Ureter (tissue), 1 donor: ENCODE data around the gene CCDC87. TPM values are rescaled to one million over a fixed set of nuclear protein-coding genes. Genes with fewer than 3 reads are reported as not detected.

ENCODE experiments used
- DNase-seq: peaks from one replicate; pipeline ENCODE4 v3.0.0-alpha.2; 2020; ENCODE audit warnings: low spot score
- total RNA-seq: library from RNA; stranded (reverse); gene quantifications from one replicate; pipeline ENCODE4 v1.2.4, GENCODE V29; 2023
- donor health status: DM: yes; HTN: yes; CAD: no.

The CCDC87 gene
- total RNA-seq, 1 donor from 2014 or later, result 0.55 TPM

DNA sequence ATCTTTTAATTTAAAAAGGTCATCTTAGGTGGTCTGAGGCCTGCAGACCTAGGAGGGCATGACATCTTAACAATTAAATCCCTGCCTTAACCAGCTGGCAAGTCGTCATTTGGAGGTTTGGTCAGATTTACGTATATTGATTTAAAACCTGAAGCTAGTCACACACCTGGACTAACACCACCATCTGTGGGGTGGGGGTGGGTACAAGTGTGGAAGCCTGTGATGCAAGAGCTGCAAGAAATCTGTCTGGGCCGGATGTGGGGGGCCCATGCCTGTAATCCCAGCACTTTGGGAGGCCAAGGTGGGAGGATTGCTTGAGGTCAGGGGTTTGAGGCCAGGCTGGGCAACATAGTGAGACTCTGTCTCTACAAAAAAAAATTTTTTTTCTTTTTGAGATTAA is 11.6 kb downstream of the CCDC87 start:
- no peak for DNase-seq

GRCh38 chr11:66580803-66581202 is 12.1 kb downstream of the CCDC87 start:
- DNase-seq, result no peak

DNA sequence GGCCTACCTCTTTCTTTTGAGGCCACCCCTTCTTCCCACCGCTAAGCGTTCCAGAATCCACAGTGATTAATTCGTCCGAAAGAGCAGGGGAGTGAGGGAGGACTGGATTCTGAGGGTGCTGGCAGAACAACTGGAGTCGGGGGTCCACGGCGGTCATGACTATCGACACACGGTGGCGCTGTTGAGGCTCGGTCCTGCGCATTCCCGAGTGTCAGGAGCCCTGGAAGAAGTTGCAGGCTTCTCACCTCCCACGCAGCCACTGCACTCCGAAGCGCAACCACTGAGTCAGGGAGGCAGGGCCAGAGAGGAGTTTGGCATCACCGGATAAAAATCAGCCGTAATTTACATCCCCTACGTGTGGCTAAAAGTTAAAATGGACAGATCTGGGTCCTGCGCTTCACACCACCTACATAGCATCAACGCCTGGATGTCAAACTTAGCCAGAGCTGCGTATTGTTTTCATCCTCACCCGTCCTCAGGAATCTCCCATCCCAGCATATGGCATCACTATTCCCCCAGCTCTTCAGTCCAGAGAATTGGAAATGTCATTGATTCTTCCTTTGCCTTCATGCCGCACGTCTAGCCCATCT is 13.8 kb downstream of the CCDC87 start:
- peak; percentile 72 for DNase-seq

DNA sequence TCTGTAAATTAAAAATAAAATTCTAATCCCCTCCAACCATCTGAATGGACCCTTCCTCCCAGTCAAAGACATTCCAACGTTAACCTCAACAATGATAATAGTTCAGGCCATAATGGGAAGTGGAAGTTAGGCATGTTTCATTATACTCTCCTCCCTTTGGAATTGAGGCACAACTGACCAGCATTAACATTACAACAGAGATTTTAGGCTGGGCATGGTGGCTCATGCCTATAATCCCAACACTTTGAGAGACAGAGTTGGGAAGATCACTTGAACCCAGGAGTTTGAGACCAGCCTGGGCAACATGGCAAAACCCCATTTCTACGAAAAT is 22.0 kb downstream of the CCDC87 start:
- DNase-seq, result no peak

GRCh38 chr11:66570079-66570849 is 22.6 kb downstream of the CCDC87 start:
- no peak for DNase-seq

DNA sequence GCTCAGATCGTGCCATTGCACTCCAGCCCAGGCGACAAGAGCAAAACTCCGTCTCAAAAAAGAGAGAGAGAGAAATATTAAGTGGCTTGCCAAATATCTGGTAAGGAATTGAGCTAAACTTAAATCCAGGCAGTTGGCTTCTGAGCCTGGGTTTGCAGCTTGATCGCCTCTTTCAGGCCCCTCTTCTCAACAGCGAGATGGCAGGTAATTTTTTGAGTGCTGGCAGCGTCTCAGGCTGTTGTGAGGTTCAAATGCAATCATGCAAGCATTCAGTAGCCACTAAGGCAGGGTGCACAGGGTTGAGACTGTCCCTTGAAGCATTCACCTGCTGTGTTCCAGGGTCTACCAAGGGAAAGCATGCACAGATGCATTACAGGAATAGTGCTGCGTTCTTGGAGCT is 23.8 kb downstream of the CCDC87 start:
- no peak for DNase-seq

DNA sequence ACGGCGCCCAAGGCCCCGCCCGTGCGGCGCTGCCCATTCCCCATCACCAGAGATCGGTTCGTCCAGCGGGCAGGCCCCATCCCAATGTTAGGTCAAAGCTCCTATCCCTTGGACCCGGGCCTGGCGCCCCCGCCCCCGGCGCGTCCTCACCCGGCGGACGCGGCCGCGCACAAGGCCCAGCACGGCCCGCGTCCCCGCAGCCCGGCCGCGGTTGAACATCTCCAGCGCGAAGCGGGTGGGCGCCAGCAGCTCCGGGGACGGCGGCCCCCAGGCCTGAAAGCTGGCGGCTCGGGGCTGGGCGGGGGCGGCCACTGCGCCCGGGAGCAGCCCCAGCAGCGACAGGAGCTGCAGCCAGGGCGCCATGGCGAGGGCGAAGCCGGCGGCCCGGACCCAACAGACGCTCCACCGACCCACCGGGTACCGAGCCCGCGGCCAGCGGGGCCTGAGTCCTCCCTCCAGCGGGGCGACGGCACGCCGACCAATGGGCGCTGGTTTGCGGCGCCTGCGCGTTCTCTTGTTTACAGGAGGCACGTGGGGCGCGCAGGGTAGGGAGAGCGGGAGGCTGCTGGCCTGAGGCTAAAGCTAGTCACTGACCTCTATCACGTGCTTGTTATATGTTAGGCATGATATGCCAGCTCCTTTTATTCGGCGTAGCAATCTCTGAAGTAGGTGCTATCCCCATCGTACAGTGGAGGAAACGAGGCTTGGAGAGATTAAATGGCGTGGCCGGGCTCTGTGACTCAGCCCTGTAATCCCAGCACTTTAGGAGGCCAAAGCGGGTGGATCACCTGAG is 24.5 kb downstream of the CCDC87 start, which contains the start of gene CTSF:
Gene CTSF, minus strand, starts transcription at position 483 of the 793 bp plus-strand sequence. Its CDS starts 120 bp downstream, at position 363.
- peak; percentile 82 for DNase-seq

GRCh38 chr11:66567787-66568123 is 25.1 kb downstream of the CCDC87 start:
- DNase-seq, result no peak

DNA sequence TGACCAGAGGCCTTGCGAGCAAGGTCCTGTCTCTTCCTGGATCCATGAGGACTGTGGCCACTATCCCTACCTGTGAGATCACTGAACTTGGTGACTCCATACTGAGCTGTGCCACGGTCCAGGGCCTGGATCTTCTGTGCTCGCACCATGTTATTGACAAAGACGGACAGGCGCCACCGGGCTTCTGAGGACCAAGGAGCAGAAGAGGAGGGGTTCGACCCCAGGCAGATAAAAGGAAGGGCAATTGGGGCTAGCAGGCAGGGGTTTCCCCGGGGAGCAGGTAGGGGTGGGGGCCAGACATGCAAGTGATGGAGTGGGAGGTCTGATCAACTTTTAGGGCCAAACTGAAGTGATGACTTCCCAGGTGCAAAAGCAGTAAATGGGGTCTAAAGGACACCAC is 26.6 kb downstream of the CCDC87 start:
- no peak for DNase-seq

- no peak for DNase-seq
Observed at GRCh38 chr11:66564984-66565383, 27.9 kb downstream of the CCDC87 start.

GRCh38 chr11:66564538-66564937 is 28.3 kb downstream of the CCDC87 start:
- no peak for DNase-seq

GRCh38 chr11:66563832-66564231 is 29.0 kb downstream of the CCDC87 start:
- no peak for DNase-seq

DNA sequence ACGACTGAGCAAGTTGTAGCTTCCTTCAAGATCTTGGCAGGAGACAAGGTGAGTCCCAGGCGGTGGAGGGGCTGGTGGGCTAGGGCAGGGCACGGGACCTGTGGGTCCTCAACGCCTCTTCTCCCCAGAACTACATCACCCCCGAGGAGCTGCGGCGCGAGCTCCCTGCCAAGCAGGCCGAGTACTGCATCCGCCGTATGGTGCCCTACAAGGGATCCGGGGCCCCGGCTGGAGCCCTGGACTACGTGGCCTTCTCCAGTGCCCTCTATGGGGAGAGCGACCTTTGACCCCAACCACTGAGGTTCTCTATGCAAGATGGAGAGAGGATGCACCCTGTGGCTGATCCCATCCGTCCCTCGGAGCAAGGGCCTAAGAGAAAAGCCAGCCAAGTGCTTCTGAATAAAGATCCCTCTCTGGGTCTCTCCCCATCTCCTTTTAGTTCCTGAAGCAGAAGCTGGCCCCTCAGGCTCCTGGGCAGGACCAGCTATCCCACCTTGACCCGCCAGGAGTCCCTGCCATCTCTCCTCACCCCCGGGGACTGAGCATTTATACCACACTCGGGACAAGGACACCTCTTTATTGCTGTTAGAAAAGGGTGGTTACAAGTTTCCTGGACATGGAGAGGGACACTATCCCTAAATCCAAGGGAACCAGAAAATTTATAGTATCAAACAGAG is 29.8 kb downstream of the CCDC87 start:
- no peak for DNase-seq

- DNase-seq, result no peak
Observed at GRCh38 chr11:66562275-66562674, 30.6 kb downstream of the CCDC87 start.

DNA sequence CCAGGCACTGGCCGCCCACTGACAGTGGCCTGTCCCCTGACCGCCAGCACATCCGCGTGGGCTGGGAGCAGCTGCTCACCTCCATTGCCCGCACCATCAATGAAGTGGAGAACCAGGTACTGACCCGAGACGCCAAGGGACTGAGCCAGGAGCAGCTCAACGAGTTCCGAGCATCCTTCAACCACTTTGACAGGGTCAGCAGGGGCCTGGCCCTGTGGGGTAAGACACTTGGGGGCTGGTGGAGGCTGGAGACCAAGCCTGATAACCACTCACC is 31.0 kb downstream of the CCDC87 start:
- DNase-seq, result no peak

DNA sequence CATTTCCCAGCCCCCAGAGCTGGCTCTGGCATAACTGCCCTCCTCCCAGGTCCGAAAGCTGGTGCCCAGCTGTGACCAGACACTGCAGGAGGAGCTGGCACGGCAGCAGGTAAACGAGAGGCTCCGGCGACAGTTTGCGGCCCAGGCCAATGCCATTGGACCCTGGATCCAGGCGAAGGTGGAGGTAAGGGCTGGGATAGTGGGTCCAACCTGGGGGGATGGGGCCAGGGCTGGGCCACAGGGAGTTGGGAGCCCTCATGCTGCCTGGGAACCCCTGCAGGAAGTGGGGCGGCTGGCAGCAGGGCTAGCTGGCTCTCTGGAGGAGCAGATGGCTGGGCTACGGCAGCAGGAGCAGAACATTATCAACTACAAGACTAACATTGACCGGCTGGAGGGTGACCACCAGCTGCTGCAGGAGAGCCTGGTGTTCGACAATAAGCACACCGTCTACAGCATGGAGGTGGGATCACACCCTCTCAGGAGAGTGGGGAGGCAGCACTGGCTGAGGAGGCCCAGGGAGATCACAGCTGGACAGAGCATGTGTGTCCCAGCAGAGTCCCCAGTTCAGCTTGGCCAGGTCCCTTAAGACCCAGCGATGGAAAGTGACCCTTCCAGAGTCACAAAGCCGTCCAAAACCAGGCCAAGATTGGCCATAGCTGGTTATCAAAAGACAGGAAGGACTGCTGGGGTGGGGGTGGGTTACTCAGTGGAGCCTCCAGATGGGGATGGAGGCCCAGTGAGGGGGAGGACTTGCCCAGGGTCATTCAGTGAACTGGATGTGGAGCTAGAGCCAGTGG is 31.5 kb downstream of the CCDC87 start:
- DNase-seq, result no peak

- no peak for DNase-seq
Observed at GRCh38 chr11:66559866-66560676, 32.8 kb downstream of the CCDC87 start.

GRCh38 chr11:66559142-66559865 is 33.6 kb downstream of the CCDC87 start:
- no peak for DNase-seq

DNA sequence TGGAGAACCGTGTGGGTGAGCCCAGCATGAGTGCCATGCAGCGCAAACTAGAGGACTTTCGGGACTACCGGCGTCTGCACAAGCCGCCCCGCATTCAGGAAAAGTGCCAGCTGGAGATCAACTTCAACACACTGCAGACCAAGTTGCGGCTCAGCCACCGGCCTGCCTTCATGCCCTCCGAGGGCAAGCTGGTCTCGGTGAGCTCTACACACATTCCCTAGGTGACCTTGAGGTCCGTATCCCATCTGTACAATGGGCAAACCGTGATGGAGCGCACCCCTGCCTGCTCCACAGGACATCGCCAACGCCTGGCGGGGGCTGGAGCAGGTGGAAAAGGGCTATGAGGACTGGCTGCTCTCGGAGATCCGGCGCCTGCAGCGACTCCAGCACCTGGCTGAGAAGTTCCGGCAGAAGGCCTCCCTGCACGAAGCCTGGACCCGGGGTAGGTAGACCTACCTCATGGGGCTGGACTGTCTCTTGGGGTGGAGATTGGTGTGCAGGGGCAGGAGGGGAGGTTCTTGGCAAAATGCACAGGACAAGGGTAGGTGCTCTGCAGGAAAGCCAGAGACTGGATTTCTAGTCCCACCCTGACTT is 35.0 kb downstream of the CCDC87 start:
- no peak for DNase-seq

GRCh38 chr11:66556086-66556485 is 36.8 kb downstream of the CCDC87 start:
- no peak for DNase-seq
